ENCODE measurements around the gene TRIL.
A peak's percentile ranks its signal among the peaks of the same experiment; 100 is the strongest.

TRIL gene

GRCh38 chr7:28933846-28934320, 24.2 kb downstream of the TRIL start:
- Histone ChIP-seq H3K36me3 (no peaks in the 10 kb centered on the region), H3K4me3 (ENCODE audit: low read depth, low read length) (no peak overlapping the region), H3K9me3 (no peaks in the 10 kb centered on the region), H3K27me3 (no peaks in the 10 kb centered on the region), H3K4me1 (peaks cover 13% of the 10 kb centered on the region; the same call in 1 of the 2 replicates)
- no peak for TF ChIP-seq CTCF (IDR thresholded peaks at IDR 0.05; ENCODE audit: low read depth, low read length)
- no peak for DNase-seq

- H3K4me1 ChIP-seq = peaks cover 9% of the 10 kb centered on the region; the same call in 1 of the 2 replicates
- H3K27me3 ChIP-seq = no peaks in the 10 kb centered on the region
- DNase-seq = no peak
- H3K9me3 ChIP-seq = no peaks in the 10 kb centered on the region
- H3K4me3 ChIP-seq (ENCODE audit: low read depth, low read length) = no peak overlapping the region
- H3K36me3 ChIP-seq = no peaks in the 10 kb centered on the region
- TF ChIP-seq CTCF (IDR thresholded peaks at IDR 0.05; ENCODE audit: low read depth, low read length) = no peak
Observed at GRCh38 chr7:28931565-28931964, 26.6 kb downstream of the TRIL start.

- peak overlapping the region; percentile 54 for H3K4me3 ChIP-seq (ENCODE audit: low read depth, low read length)
- peak; percentile 62 for DNase-seq
- peak; percentile 88 for TF ChIP-seq CTCF (IDR thresholded peaks at IDR 0.05; ENCODE audit: low read depth, low read length)
- H3K9me3 ChIP-seq = no peaks in the 10 kb centered on the region
- H3K27me3 ChIP-seq = peaks cover 12% of the 10 kb centered on the region
- peaks cover 11% of the 10 kb centered on the region for H3K4me1 ChIP-seq
- no peaks in the 10 kb centered on the region for H3K36me3 ChIP-seq
Observed at GRCh38 chr7:28926871-28927597, 31.1 kb downstream of the TRIL start.

GRCh38 chr7:28922624-28923331, 35.4 kb downstream of the TRIL start:
- TF ChIP-seq CTCF (IDR thresholded peaks at IDR 0.05; ENCODE audit: low read depth, low read length) = peak; percentile 81
- peaks cover 13% of the 10 kb centered on the region for H3K4me1 ChIP-seq
- H3K27me3 ChIP-seq = peaks cover 12% of the 10 kb centered on the region
- H3K4me3 ChIP-seq (ENCODE audit: low read depth, low read length) = peak overlapping the region; percentile 44
- DNase-seq = peak; percentile 81
- no peaks in the 10 kb centered on the region for H3K36me3 ChIP-seq
- no peaks in the 10 kb centered on the region for H3K9me3 ChIP-seq

GRCh38 chr7:28921822-28922221, 36.3 kb downstream of the TRIL start:
- Histone ChIP-seq H3K4me3 (ENCODE audit: low read depth, low read length) (peak overlapping the region; percentile 44), H3K9me3 (no peaks in the 10 kb centered on the region), H3K27me3 (peaks cover 12% of the 10 kb centered on the region), H3K36me3 (no peaks in the 10 kb centered on the region), H3K4me1 (peaks cover 13% of the 10 kb centered on the region)
- peak; percentile 95 for TF ChIP-seq CTCF (IDR thresholded peaks at IDR 0.05; ENCODE audit: low read depth, low read length)
- peak; percentile 75 for DNase-seq

- no peak for DNase-seq
- no peaks in the 10 kb centered on the region for H3K36me3 ChIP-seq
- H3K27me3 ChIP-seq = peaks cover 2% of the 10 kb centered on the region
- H3K9me3 ChIP-seq = no peaks in the 10 kb centered on the region
- no peak for TF ChIP-seq CTCF (IDR thresholded peaks at IDR 0.05; ENCODE audit: low read depth, low read length)
- H3K4me1 ChIP-seq = peaks cover 13% of the 10 kb centered on the region
- no peak overlapping the region for H3K4me3 ChIP-seq (ENCODE audit: low read depth, low read length)
Observed at GRCh38 chr7:28920424-28920823, 37.7 kb downstream of the TRIL start.
